Thoracic aorta (tissue), 2 donors: ENCODE data around the gene G6PD. TPM values are rescaled to one million over a fixed set of nuclear protein-coding genes. Genes with fewer than 3 reads are reported as not detected.

Experiments used
- ATAC-seq: fragments of 150-250 bp; one replicate; pipeline ENCODE4 v1.8.0; 2017; ENCODE audit warnings: low read depth; ENCODE audit not compliant: insufficient number of reproducible peaks, low FRiP score
- DNase-seq: peaks from one replicate; pipeline ENCODE4 v3.0.0-alpha.2; 2020; ENCODE audit warnings: low spot score
- H3K27ac ChIP-seq, 2 donors: fragments of 200-600 bp; sonication (generic); 1 replicate in 1 of 2; 2 replicates in 1 of 2; pipeline ENCODE4 v1.5.1; 2016; ENCODE audit warnings: mild to moderate bottlenecking in 2 of 2, moderate library complexity in 2 of 2
- H3K27me3 ChIP-seq: fragments of 200-600 bp; sonication (generic); replicated peaks from 2 replicates; pipeline ENCODE4 v1.6.0; 2016; ENCODE audit warnings: mild to moderate bottlenecking; ENCODE audit not compliant: insufficient read depth
- H3K36me3 ChIP-seq: fragments of 200-600 bp; sonication (generic); one replicate; pipeline ENCODE4 v1.5.1; 2016
- H3K4me1 ChIP-seq, 2 donors: fragments of 200-600 bp; sonication (generic); 1 replicate in 1 of 2; 2 replicates in 1 of 2; pipeline versions ENCODE4 v1.5.1 to v1.6.0; 2016; ENCODE audit warnings: low read depth in 2 of 2, mild to moderate bottlenecking in 1 of 2; ENCODE audit not compliant: control insufficient read depth in 1 of 2
- H3K4me3 ChIP-seq: fragments of 200-600 bp; sonication (generic); 2 replicates; pipeline ENCODE4 v1.5.1; 2016; ENCODE audit warnings: mild to moderate bottlenecking
- H3K9me3 ChIP-seq: fragments of 200-600 bp; sonication (generic); 2 replicates; pipeline ENCODE4 v1.5.1; 2016
- total RNA-seq, 2 donors: library from RNA; depleted of rRNA; stranded (reverse); fragments of >200 nt; gene quantifications; one replicate each; pipeline versions ENCODE4 v1.1.0 to v1.2.3, GENCODE V29; 2016
- TF ChIP-seq, protein P1 (sequence below): fragments of 200-600 bp; sonication (generic); IDR thresholded peaks from one replicate; pipeline ENCODE4 v1.5.1; 2019; ENCODE audit warnings: antibody characterized with exemption

G6PD gene
- total RNA-seq, 2 donors from 2014 or later, result 67.3 to 70.1 TPM

DNA sequence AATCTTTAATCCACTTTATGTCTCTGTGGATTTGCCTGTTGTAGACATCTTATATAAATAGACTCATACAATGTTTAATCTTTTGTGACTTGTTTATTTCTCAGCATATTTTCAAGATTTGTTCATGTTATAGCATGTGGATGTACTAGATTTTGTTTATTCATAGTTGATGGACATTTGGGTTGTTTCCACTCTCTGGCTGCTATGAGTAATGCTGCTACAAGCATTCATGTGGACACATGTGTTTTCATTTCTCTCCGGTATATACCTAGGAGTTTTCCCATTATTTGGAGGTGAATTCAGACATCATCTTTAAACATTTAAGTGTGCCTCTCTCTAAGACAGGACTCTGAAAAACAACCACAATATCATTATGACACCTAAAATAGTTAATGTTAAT lies 3.1 kb upstream of the G6PD start:
- H3K4me3 ChIP-seq, result no peak overlapping the region
- ATAC-seq (no peak), DNase-seq (no peak)

DNA sequence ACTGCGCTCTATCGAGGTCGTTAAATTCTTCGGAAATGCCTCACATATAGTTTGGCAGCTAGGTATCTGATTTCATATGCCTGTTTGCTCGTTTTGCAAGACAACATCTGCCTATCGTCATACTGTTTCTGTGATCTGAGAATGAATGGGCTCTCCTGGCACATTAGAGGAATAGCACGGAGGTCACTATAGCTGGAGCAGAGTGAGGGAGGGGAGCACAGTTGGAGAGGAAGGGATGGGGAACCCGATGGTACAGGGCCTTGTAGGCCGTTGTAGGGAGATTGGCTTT lies 1.3 kb upstream of the G6PD start:
- H3K36me3 ChIP-seq, result peaks cover 2% of the 10 kb centered on the region
- H3K4me3 ChIP-seq, result peak overlapping the region; percentile 80
- TF ChIP-seq, protein P1, sequence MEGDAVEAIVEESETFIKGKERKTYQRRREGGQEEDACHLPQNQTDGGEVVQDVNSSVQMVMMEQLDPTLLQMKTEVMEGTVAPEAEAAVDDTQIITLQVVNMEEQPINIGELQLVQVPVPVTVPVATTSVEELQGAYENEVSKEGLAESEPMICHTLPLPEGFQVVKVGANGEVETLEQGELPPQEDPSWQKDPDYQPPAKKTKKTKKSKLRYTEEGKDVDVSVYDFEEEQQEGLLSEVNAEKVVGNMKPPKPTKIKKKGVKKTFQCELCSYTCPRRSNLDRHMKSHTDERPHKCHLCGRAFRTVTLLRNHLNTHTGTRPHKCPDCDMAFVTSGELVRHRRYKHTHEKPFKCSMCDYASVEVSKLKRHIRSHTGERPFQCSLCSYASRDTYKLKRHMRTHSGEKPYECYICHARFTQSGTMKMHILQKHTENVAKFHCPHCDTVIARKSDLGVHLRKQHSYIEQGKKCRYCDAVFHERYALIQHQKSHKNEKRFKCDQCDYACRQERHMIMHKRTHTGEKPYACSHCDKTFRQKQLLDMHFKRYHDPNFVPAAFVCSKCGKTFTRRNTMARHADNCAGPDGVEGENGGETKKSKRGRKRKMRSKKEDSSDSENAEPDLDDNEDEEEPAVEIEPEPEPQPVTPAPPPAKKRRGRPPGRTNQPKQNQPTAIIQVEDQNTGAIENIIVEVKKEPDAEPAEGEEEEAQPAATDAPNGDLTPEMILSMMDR, result no peak
- no peaks in the 10 kb centered on the region for H3K27me3 ChIP-seq
- H3K9me3 ChIP-seq, result no peaks in the 10 kb centered on the region
- ATAC-seq, result no peak
- peaks cover 5 to 43% of the 10 kb centered on the region in 2 donors for H3K4me1 ChIP-seq
- peak overlapping the region; percentile 78 to 83 for H3K27ac ChIP-seq
- no peak for DNase-seq

More for the DNA sequence above, 3.1 kb upstream of the G6PD start:
- Histone ChIP-seq H3K36me3 (peaks cover 9% of the 10 kb centered on the region), H3K9me3 (no peaks in the 10 kb centered on the region), H3K27me3 (no peaks in the 10 kb centered on the region), H3K27ac (no peak overlapping the region), H3K4me1 (peaks cover 0 to 25% of the 10 kb centered on the region in 2 donors)
- TF ChIP-seq, protein P1, result no peak

DNA sequence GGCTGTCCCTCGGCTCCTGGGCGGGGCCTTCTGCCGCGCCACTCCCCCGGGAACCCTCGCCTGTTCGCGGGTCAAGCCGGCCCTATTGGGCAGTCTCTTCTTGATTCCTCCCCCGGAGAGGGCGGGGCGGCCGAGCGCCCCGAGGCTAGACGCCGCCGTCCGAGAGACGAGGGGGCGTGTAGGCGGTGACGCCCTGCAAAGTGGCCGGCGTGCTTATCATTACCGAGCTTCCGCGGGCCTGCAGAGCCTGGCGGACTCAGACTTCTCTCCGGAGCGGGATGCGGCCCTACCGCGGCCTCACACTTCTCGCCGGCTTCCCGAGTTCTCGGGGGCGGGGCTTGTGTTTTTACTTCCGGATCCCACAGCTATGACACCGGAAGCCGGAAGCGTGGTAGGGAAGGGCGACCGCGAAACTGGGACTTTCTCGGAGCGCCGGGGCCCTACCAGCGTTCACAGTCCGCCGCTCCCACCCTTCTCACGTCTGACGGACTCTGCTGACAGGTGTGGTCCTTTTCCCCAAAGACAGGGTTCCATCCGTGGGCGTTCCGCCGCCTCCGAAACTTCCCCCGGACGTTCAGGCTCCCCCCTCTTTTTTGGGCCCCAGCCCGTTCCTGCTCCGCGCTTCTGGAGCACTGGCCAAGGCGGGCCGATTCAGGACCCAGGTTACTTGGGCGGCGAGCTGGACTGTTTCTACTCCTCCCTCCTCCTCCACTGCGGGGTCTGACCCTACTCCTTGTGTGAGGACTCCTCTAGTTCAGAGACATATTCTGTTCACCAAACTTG lies 790 bp upstream of the G6PD start, which contains the start of gene IKBKG:
TSS of gene IKBKG (plus strand) at position 376 of the 783 bp plus-strand sequence. CDS start 4,383 bp downstream, outside the sequence.
- DNase-seq (peak; percentile 57), ATAC-seq (peak; percentile 81)
- Histone ChIP-seq H3K4me3 (peak within 1 kb of the TSS; percentile 80), H3K9me3 (no peaks in the 10 kb centered on the region), H3K27ac (peak within 1 kb of the TSS; percentile 78 to 83), H3K4me1 (peaks cover 5 to 48% of the 10 kb centered on the region in 2 donors), H3K27me3 (no peaks in the 10 kb centered on the region), H3K36me3 (no peaks in the 10 kb centered on the region)
- TF ChIP-seq, protein P1, result no peak

DNA sequence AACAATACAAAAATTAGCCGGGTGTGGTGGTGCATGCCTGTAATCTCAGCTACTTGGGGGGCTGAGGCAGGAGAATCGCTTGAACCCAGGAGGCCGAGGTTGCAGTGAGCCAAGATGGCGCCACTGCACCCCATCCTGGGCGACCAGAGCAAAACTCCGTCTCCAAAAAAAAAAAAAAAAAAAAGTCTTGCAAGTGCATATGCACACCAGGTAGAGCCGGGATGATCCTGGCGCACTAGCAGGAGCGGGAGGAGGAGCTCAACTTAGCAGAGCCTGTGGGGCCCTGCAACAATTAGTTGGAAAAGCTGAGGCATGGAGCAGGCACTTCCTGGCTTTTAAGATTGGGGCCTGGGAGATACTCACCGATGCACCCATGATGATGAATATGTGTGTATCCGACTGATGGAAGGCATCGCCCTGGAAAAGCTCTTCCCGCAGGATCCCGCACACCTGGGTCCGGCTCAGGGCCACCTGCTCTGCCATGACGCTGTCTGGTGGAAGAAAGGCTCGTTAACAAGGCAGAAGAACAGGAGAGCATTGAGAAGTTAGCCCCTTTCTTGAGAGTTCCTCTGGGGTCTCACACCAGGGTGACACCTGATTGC lies 872 bp downstream of the G6PD start:
- DNase-seq, result no peak
- Histone ChIP-seq H3K4me3 (peak overlapping the region; percentile 80), H3K27me3 (no peaks in the 10 kb centered on the region), H3K4me1 (peaks cover 19 to 65% of the 10 kb centered on the region in 2 donors), H3K9me3 (no peaks in the 10 kb centered on the region), H3K36me3 (no peaks in the 10 kb centered on the region), H3K27ac (peak overlapping the region in 1 of 2 donors; percentile 83)
- ATAC-seq, result no peak
- TF ChIP-seq, protein P1, result no peak

DNA sequence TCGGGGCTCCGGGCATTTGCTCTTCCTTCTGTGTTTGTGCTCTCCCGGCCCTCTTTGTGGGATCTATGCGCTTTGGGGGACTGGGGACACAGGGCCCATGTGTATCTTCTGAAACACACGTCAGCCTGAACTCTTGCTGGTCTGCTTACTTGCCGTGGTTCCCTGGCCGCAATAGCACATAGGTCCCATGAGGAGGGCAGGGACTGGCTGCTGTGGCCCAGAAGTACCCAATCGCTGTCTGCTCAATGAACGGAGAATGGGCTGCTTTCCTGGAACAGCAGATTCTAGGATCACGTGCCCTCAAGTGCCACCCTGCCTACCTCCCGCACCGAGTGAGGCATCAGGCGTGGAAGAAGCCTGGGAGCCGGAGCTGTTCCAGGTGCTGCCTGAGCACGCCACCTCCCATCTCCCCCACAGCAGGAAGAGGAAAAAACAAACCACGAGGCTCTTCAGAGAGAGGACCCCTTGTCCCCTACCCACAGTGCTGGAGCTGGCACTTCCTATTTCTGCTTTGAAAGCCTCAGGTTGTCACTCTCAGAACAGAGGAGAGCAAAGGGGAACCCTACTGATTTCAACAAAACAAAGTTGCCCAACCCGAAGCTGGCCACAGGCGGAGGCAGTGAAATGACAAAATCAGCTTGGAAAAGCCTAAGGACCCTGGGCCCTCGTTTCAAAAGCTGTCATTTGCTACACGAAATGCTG lies 3.8 kb downstream of the G6PD start:
- DNase-seq, result no peak

More for the DNA sequence above, 3.8 kb downstream of the G6PD start:
- Histone ChIP-seq H3K36me3 (no peaks in the 10 kb centered on the region), H3K4me3 (peak overlapping the region; percentile 57), H3K27ac (peak overlapping the region; percentile 95 to 99), H3K4me1 (peaks cover 19 to 63% of the 10 kb centered on the region in 2 donors), H3K9me3 (no peaks in the 10 kb centered on the region), H3K27me3 (no peaks in the 10 kb centered on the region)
- TF ChIP-seq, protein P1, result no peak
- ATAC-seq, result no peak
